ENCODE data around the gene DGKB. TPM values are rescaled to one million over a fixed set of nuclear protein-coding genes. Genes with fewer than 3 reads are reported as not detected.

Gene DGKB
- total RNA-seq, 1 donor, result not detected

GRCh38 chr7:14739168-14739840, 163.2 kb downstream of the DGKB start:
- Histone ChIP-seq H3K4me3 (ENCODE audit: low read length) (no peak overlapping the region), H3K27me3 (ENCODE audit: insufficient read depth, low read length) (no peaks in the 10 kb centered on the region), H3K4me1 (ENCODE audit: insufficient read depth, low read length) (no peaks in the 10 kb centered on the region), H3K9me3 (ENCODE audit: low read depth, low read length) (no peaks in the 10 kb centered on the region)

GRCh38 chr7:14738086-14738485, 164.5 kb downstream of the DGKB start:
- Histone ChIP-seq H3K27me3 (ENCODE audit: insufficient read depth, low read length) (no peaks in the 10 kb centered on the region), H3K4me3 (ENCODE audit: low read length) (no peak overlapping the region), H3K9me3 (ENCODE audit: low read depth, low read length) (no peaks in the 10 kb centered on the region), H3K4me1 (ENCODE audit: insufficient read depth, low read length) (no peaks in the 10 kb centered on the region)

DNA sequence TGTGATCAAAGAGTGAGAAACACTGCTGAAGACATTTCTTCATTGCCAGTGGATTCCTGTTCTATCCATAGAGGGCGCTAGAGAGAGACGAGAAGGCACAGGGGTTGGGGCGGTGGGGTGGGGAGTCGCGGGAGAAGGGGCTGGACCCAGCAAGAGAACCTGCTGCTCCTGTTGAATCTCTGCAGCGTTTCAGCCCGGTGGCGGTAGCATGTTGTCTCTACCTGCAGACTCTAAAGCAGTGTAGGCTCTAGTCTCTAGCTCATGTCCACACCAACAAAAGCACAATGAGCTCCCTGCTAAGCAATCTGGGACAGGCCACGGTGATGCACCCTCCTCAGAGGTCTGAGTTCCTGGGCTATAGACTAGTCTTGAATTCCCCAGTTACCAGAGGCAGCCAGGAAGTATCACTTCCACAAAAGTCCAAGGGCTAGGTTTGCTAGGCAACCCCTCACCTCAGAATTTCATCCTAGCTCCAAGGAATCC, 167.7 kb downstream of the DGKB start:
- no peaks in the 10 kb centered on the region for H3K9me3 ChIP-seq (ENCODE audit: low read depth, low read length)
- no peak overlapping the region for H3K4me3 ChIP-seq (ENCODE audit: low read length)
- no peaks in the 10 kb centered on the region for H3K27me3 ChIP-seq (ENCODE audit: insufficient read depth, low read length)
- no peaks in the 10 kb centered on the region for H3K4me1 ChIP-seq (ENCODE audit: insufficient read depth, low read length)

GRCh38 chr7:14720785-14721184, 181.8 kb downstream of the DGKB start:
- Histone ChIP-seq H3K27me3 (ENCODE audit: insufficient read depth, low read length) (no peaks in the 10 kb centered on the region), H3K4me3 (ENCODE audit: low read length) (no peak overlapping the region), H3K4me1 (ENCODE audit: insufficient read depth, low read length) (no peaks in the 10 kb centered on the region), H3K9me3 (ENCODE audit: low read depth, low read length) (no peaks in the 10 kb centered on the region)

GRCh38 chr7:14717816-14718215, 184.7 kb downstream of the DGKB start:
- no peaks in the 10 kb centered on the region for H3K27me3 ChIP-seq (ENCODE audit: insufficient read depth, low read length)
- no peaks in the 10 kb centered on the region for H3K4me1 ChIP-seq (ENCODE audit: insufficient read depth, low read length)
- H3K4me3 ChIP-seq (ENCODE audit: low read length), result no peak overlapping the region
- no peaks in the 10 kb centered on the region for H3K9me3 ChIP-seq (ENCODE audit: low read depth, low read length)

DNA sequence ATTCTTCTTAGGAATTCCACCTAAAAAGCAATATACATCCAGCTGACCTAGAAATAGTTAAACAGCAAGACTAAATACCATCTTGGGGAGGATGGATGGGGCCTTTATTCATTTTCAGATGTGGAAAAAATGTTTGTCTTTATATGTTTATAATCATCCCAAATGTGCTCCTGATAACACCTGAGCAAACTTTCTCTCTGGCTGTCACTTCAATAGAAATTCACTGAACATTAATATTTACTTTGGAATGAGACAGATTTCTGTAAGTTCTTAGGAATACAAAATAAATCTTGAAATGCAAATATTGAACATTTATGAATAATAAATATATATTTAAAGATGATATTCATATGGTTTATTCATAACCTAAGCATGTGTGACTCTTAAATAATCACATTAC, 185.4 kb downstream of the DGKB start:
- H3K27me3 ChIP-seq (ENCODE audit: insufficient read depth, low read length), result no peaks in the 10 kb centered on the region
- no peak overlapping the region for H3K4me3 ChIP-seq (ENCODE audit: low read length)
- no peaks in the 10 kb centered on the region for H3K4me1 ChIP-seq (ENCODE audit: insufficient read depth, low read length)
- no peaks in the 10 kb centered on the region for H3K9me3 ChIP-seq (ENCODE audit: low read depth, low read length)

GRCh38 chr7:14714161-14714728, 188.3 kb downstream of the DGKB start:
- no peaks in the 10 kb centered on the region for H3K4me1 ChIP-seq (ENCODE audit: insufficient read depth, low read length)

GRCh38 chr7:14698239-14698638, 204.3 kb downstream of the DGKB start:
- H3K27me3 ChIP-seq (ENCODE audit: insufficient read depth, low read length), result no peaks in the 10 kb centered on the region
- H3K9me3 ChIP-seq (ENCODE audit: low read depth, low read length), result no peaks in the 10 kb centered on the region
- no peak overlapping the region for H3K4me3 ChIP-seq (ENCODE audit: low read length)
- H3K4me1 ChIP-seq (ENCODE audit: insufficient read depth, low read length), result no peaks in the 10 kb centered on the region

More at GRCh38 chr7:14714161-14714728, 188.3 kb downstream of the DGKB start:
- Histone ChIP-seq H3K9me3 (ENCODE audit: low read depth, low read length) (no peaks in the 10 kb centered on the region), H3K27me3 (ENCODE audit: insufficient read depth, low read length) (no peaks in the 10 kb centered on the region), H3K4me3 (ENCODE audit: low read length) (no peak overlapping the region)

DNA sequence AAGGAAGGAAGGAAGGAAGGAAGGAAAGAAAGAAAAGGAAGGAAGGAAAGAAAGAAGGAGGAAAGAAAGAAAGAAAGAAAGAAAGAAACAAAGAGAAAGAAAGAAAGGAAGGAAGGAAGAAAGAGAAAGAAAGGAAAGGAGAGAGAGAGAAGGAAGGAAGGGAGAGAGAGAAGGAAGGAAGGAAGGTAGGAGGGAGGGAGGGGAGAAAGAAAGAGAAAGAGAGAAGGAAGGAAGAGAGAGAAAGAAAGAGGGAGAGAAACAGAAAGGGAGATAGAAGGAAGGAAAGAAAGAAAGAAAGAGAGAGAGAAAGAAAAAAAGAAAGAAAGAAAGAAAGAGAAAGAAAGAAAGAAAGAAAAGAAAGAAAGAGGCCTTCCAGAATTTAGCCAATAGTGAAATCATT, 204.9 kb downstream of the DGKB start:
- Histone ChIP-seq H3K4me3 (ENCODE audit: low read length) (no peak overlapping the region), H3K9me3 (ENCODE audit: low read depth, low read length) (no peaks in the 10 kb centered on the region), H3K4me1 (ENCODE audit: insufficient read depth, low read length) (no peaks in the 10 kb centered on the region), H3K27me3 (ENCODE audit: insufficient read depth, low read length) (no peaks in the 10 kb centered on the region)

GRCh38 chr7:14691597-14692203, 210.9 kb downstream of the DGKB start:
- no peaks in the 10 kb centered on the region for H3K27me3 ChIP-seq (ENCODE audit: insufficient read depth, low read length)
- no peak overlapping the region for H3K4me3 ChIP-seq (ENCODE audit: low read length)
- H3K4me1 ChIP-seq (ENCODE audit: insufficient read depth, low read length), result peaks cover 12% of the 10 kb centered on the region
- H3K9me3 ChIP-seq (ENCODE audit: low read depth, low read length), result no peaks in the 10 kb centered on the region

GRCh38 chr7:14691034-14691433, 211.5 kb downstream of the DGKB start:
- Histone ChIP-seq H3K9me3 (ENCODE audit: low read depth, low read length) (no peaks in the 10 kb centered on the region), H3K4me1 (ENCODE audit: insufficient read depth, low read length) (peaks cover 12% of the 10 kb centered on the region), H3K4me3 (ENCODE audit: low read length) (no peak overlapping the region), H3K27me3 (ENCODE audit: insufficient read depth, low read length) (no peaks in the 10 kb centered on the region)

DNA sequence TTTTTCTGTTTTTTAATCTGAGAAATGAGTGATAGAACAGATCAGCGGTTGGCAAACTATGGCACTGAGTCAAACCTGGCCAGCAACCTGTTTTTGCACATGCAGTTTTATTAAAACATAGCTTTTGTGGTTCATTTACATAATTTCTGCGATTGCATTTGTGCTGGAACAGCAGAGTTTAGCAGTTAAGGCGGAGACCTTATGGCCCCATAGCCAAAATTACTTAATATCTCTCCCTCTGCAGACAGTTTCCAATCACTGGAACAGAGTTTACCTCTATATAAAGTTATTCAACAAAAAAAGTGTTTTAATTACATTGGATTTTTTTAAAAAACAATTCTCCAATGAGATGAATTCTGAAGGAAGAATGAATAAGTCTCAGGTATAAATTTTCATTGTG, 212.1 kb downstream of the DGKB start:
- H3K27me3 ChIP-seq (ENCODE audit: insufficient read depth, low read length), result no peaks in the 10 kb centered on the region
- peaks cover 12% of the 10 kb centered on the region for H3K4me1 ChIP-seq (ENCODE audit: insufficient read depth, low read length)
- H3K9me3 ChIP-seq (ENCODE audit: low read depth, low read length), result no peaks in the 10 kb centered on the region
- no peak overlapping the region for H3K4me3 ChIP-seq (ENCODE audit: low read length)

GRCh38 chr7:14690075-14690474, 212.5 kb downstream of the DGKB start:
- Histone ChIP-seq H3K4me3 (ENCODE audit: low read length) (no peak overlapping the region), H3K27me3 (ENCODE audit: insufficient read depth, low read length) (no peaks in the 10 kb centered on the region), H3K9me3 (ENCODE audit: low read depth, low read length) (no peaks in the 10 kb centered on the region), H3K4me1 (ENCODE audit: insufficient read depth, low read length) (peaks cover 12% of the 10 kb centered on the region)

DNA sequence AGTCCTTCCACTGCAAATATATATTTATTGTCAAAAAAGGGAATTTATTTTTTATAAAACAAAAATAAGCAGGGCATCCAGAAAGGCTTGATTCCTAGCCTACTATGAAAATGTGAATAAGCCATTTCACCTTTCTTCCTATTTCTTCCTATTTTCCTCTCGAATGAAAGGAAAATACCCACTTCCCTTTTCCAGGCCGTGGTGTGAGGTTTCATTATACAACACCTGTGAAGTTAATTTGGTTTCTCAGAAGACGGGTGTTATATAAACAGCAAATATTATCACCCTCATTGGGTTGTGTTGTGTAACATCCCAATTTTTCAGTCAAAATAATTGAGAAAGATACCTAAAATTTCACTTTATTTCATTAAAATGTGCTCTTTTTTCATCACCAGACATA, 214.3 kb downstream of the DGKB start:
- H3K9me3 ChIP-seq (ENCODE audit: low read depth, low read length), result no peaks in the 10 kb centered on the region
- no peak overlapping the region for H3K4me3 ChIP-seq (ENCODE audit: low read length)
- peaks cover 12% of the 10 kb centered on the region for H3K4me1 ChIP-seq (ENCODE audit: insufficient read depth, low read length)
- no peaks in the 10 kb centered on the region for H3K27me3 ChIP-seq (ENCODE audit: insufficient read depth, low read length)

GRCh38 chr7:14687777-14688176, 214.8 kb downstream of the DGKB start:
- Histone ChIP-seq H3K4me3 (ENCODE audit: low read length) (no peak overlapping the region), H3K9me3 (ENCODE audit: low read depth, low read length) (no peaks in the 10 kb centered on the region), H3K4me1 (ENCODE audit: insufficient read depth, low read length) (peaks cover 12% of the 10 kb centered on the region), H3K27me3 (ENCODE audit: insufficient read depth, low read length) (no peaks in the 10 kb centered on the region)

- Histone ChIP-seq H3K4me1 (ENCODE audit: insufficient read depth, low read length) (peaks cover 12% of the 10 kb centered on the region), H3K4me3 (ENCODE audit: low read length) (no peak overlapping the region), H3K9me3 (ENCODE audit: low read depth, low read length) (no peaks in the 10 kb centered on the region), H3K27me3 (ENCODE audit: insufficient read depth, low read length) (no peaks in the 10 kb centered on the region)
Measured at GRCh38 chr7:14687241-14687640, 215.3 kb downstream of the DGKB start.
